H1 (cell line): ENCODE results near the gene BPIFB3. TPM values are rescaled to one million over a fixed set of nuclear protein-coding genes. Genes with fewer than 3 reads are reported as not detected.

Source experiments
- CTCF ChIA-PET: fragments of 300-600 bp; sonication (Branson Sonifier 250); formaldehyde crosslinking; loops from one replicate; lab custom pipeline; 2021; ENCODE audit not compliant: partially characterized antibody; lab: Charles Lee
- POLR2A ChIA-PET: fragments of 300-600 bp; sonication (Branson Sonifier 250); formaldehyde crosslinking; loops from one replicate; lab custom pipeline; 2021; ENCODE audit warnings: inconsistent platforms; ENCODE audit not compliant: partially characterized antibody; lab: Charles Lee
- DNase-seq, 2 experiments: peaks; one replicate each; pipeline versions ENCODE4 v3.0.0 to v3.0.0-alpha.2; 2010 to 2022; ENCODE audit warnings: low spot score in 2 of 2, low read depth in 1 of 2, mixed read lengths in 1 of 2
- FAIRE-seq: peaks from 2 replicates; lab custom pipeline; 2011; peaks lifted over from hg19 to GRCh38; lab: Jason Lieb, UNC
- H2AFZ ChIP-seq: 2 replicates; pipeline ENCODE4 v1.8.1; 2012; ENCODE audit warnings: low read length, inconsistent platforms
- H2AK5ac ChIP-seq: 2 replicates; pipeline ENCODE4 v1.6.1; 2013; ENCODE audit warnings: low read depth, low read length
- H2BK120ac ChIP-seq: replicated peaks from 2 replicates; pipeline ENCODE3; 2013; ENCODE audit warnings: low read depth, low read length, inconsistent platforms
- H2BK12ac ChIP-seq: 2 replicates; pipeline ENCODE4 v1.6.1; 2013; ENCODE audit warnings: low read depth, low read length
- H2BK15ac ChIP-seq: 2 replicates; pipeline ENCODE4 v1.6.1; 2013; ENCODE audit warnings: low read length
- H2BK20ac ChIP-seq: 2 replicates; pipeline ENCODE4 v1.6.1; 2013; ENCODE audit warnings: low read length
- H2BK5ac ChIP-seq: 2 replicates; pipeline ENCODE4 v1.6.1; 2013; ENCODE audit warnings: low read depth, low read length
- H3K14ac ChIP-seq: 2 replicates; pipeline ENCODE4 v1.6.1; 2013; ENCODE audit warnings: inconsistent platforms; ENCODE audit not compliant: insufficient read length
- H3K18ac ChIP-seq: 2 replicates; pipeline ENCODE4 v1.6.1; 2013; ENCODE audit warnings: low read length; ENCODE audit errors: extremely low read depth
- H3K23ac ChIP-seq: 2 replicates; pipeline ENCODE4 v1.6.1; 2013; ENCODE audit warnings: inconsistent platforms; ENCODE audit not compliant: insufficient read length
- H3K23me2 ChIP-seq: 2 replicates; pipeline ENCODE4 v1.6.1; 2013; ENCODE audit warnings: low read depth, low read length
- H3K27ac ChIP-seq: 2 replicates; pipeline ENCODE4 v1.6.1; 2011; ENCODE audit warnings: low read depth, low read length, inconsistent platforms
- H3K27me3 ChIP-seq, 4 experiments: replicated peaks in 1 of 4; 1 replicate in 1 of 4; 2 replicates in 3 of 4; pipeline versions ENCODE4 v1.6.1 to v1.8.1; 2011 to 2013; ENCODE audit warnings: low read length in 3 of 4, mild to moderate bottlenecking in 3 of 4, inconsistent platforms in 2 of 4, mixed read lengths in 2 of 4, moderate library complexity in 1 of 4; ENCODE audit not compliant: control insufficient read depth in 3 of 4, insufficient read depth in 3 of 4; ENCODE audit errors: extremely low read depth in 1 of 4
- H3K36me3 ChIP-seq, 4 experiments: 2 replicates each; pipeline versions ENCODE4 v1.6.1 to v1.8.1; 2011 to 2013; ENCODE audit warnings: mild to moderate bottlenecking in 4 of 4, low read length in 3 of 4, moderate library complexity in 2 of 4, control low read depth in 1 of 4, inconsistent platforms in 1 of 4; ENCODE audit not compliant: insufficient read depth in 4 of 4, control insufficient read depth in 2 of 4
- H3K4ac ChIP-seq: replicated peaks from 2 replicates; pipeline ENCODE3; 2013; ENCODE audit warnings: low read length, low read depth, mixed read lengths, inconsistent platforms; ENCODE audit not compliant: insufficient read length
- H3K4me1 ChIP-seq, 4 experiments: replicated peaks in 1 of 4; 1 replicate in 1 of 4; 2 replicates in 3 of 4; pipeline versions ENCODE4 v1.6.1 to v1.8.1; 2011 to 2013; ENCODE audit warnings: low read length in 3 of 4, inconsistent platforms in 2 of 4, mixed read lengths in 1 of 4; ENCODE audit not compliant: insufficient read depth in 4 of 4, control insufficient read depth in 3 of 4
- H3K4me2 ChIP-seq, 2 experiments: 2 replicates each; pipeline versions ENCODE4 v1.6.1 to v1.8.1; 2011 to 2013; ENCODE audit warnings: low read depth in 2 of 2, low read length in 2 of 2, control low read depth in 1 of 2, inconsistent platforms in 1 of 2, mild to moderate bottlenecking in 1 of 2; ENCODE audit not compliant: insufficient read depth in 1 of 2
- H3K4me3 ChIP-seq, 4 experiments: fragments of 200-600, 300-600 bp in 1 of 4; sonication (generic), shearing (Covaris generic), sonication (Bioruptor Twin) in 1 of 4; 2 replicates each; pipeline versions ENCODE4 v1.5.1 to v1.8.1; 2011 to 2016; ENCODE audit warnings: low read length in 4 of 4, low read depth in 3 of 4, control low read depth in 2 of 4, inconsistent platforms in 2 of 4, mild to moderate bottlenecking in 2 of 4, mixed read lengths in 1 of 4, moderate library complexity in 1 of 4; ENCODE audit not compliant: insufficient read depth in 2 of 4; ENCODE audit errors: extremely low read depth in 1 of 4
- H3K56ac ChIP-seq: replicated peaks from 2 replicates; pipeline ENCODE3; 2013; ENCODE audit warnings: low read depth, mild to moderate bottlenecking, mixed read lengths, low read length, inconsistent platforms; ENCODE audit not compliant: insufficient read length
- H3K79me1 ChIP-seq: 2 replicates; pipeline ENCODE4 v1.6.1; 2013; ENCODE audit warnings: low read depth, low read length, control low read depth
- H3K79me2 ChIP-seq, 2 experiments: 2 replicates each; pipeline versions ENCODE4 v1.6.1 to v1.8.1; 2012 to 2013; ENCODE audit warnings: low read length in 2 of 2, mild to moderate bottlenecking in 2 of 2, inconsistent platforms in 1 of 2; ENCODE audit not compliant: insufficient read depth in 2 of 2, control insufficient read depth in 1 of 2
- H3K9ac ChIP-seq, 4 experiments: replicated peaks in 1 of 4; 1 replicate in 1 of 4; 2 replicates in 3 of 4; pipeline versions ENCODE4 v1.6.1 to v1.8.1; 2011 to 2013; ENCODE audit warnings: low read depth in 3 of 4, low read length in 3 of 4, control low read depth in 2 of 4, mild to moderate bottlenecking in 2 of 4, moderate library complexity in 2 of 4, inconsistent platforms in 1 of 4; ENCODE audit errors: extremely low read depth in 1 of 4
- H3K9me3 ChIP-seq, 2 experiments: 2 replicates each; pipeline versions ENCODE4 v1.6.1 to v1.8.1; 2012 to 2013; ENCODE audit warnings: mild to moderate bottlenecking in 2 of 2, moderate library complexity in 2 of 2, control low read depth in 1 of 2, inconsistent platforms in 1 of 2, low read depth in 1 of 2, low read length in 1 of 2, mixed read lengths in 1 of 2; ENCODE audit not compliant: insufficient read depth in 2 of 2
- H4K20me1 ChIP-seq, 2 experiments: replicated peaks in 1 of 2; 2 replicates each; pipeline versions ENCODE3 to v1.8.1; 2011 to 2013; ENCODE audit warnings: inconsistent platforms in 2 of 2, low read length in 2 of 2, mild to moderate bottlenecking in 1 of 2; ENCODE audit not compliant: insufficient read depth in 2 of 2, control insufficient read depth in 1 of 2
- H4K5ac ChIP-seq: 2 replicates; pipeline ENCODE4 v1.6.1; 2013; ENCODE audit warnings: low read length, low read depth, mixed read lengths, inconsistent platforms; ENCODE audit not compliant: insufficient read length
- H4K8ac ChIP-seq: 2 replicates; pipeline ENCODE4 v1.8.0; 2013; ENCODE audit warnings: mild to moderate bottlenecking, moderate library complexity, low read length, inconsistent platforms; ENCODE audit not compliant: insufficient read depth; ENCODE audit errors: extremely low read depth
- H4K91ac ChIP-seq: replicated peaks from 2 replicates; pipeline ENCODE3; 2013; ENCODE audit warnings: low read length, mixed read lengths, inconsistent platforms; ENCODE audit not compliant: insufficient read length
- CTBP2 ChIP-seq: IDR thresholded peaks from 2 replicates; pipeline ENCODE4 v1.7.0; 2011; ENCODE audit warnings: borderline replicate concordance, mild to moderate bottlenecking, moderate library complexity, mixed read lengths, low read length; ENCODE audit not compliant: insufficient read depth, insufficient read length
- POLR2A ChIP-seq, 2 experiments: IDR thresholded peaks; 1 replicate in 1 of 2; 2 replicates in 1 of 2; pipeline ENCODE4 v1.6.1; 2011; ENCODE audit warnings: low read depth in 2 of 2, low read length in 2 of 2, mild to moderate bottlenecking in 2 of 2; ENCODE audit errors: control extremely low read depth in 1 of 2
- POLR2AphosphoS5 ChIP-seq: IDR thresholded peaks from 2 replicates; pipeline ENCODE4 v1.6.1; 2011; ENCODE audit warnings: low read depth, low read length
- RAD21 ChIP-seq, 2 experiments: IDR thresholded peaks in 1 of 2; conservative IDR thresholded peaks in 1 of 2; 2 replicates each; pipeline ENCODE4 v1.6.1; 2011; ENCODE audit warnings: low read depth in 2 of 2, low read length in 2 of 2, improper control_type of control experiment in 1 of 2, inconsistent platforms in 1 of 2, mild to moderate bottlenecking in 1 of 2, moderate library complexity in 1 of 2
- SAP30 ChIP-seq: fragments of 300-600 bp; sonication (generic); IDR thresholded peaks from 2 replicates; pipeline ENCODE4 v1.7.1; 2012; ENCODE audit warnings: low read length, moderate library complexity, mild to moderate bottlenecking, inconsistent platforms; ENCODE audit not compliant: insufficient read depth, insufficient replicate concordance
- SUZ12 ChIP-seq: fragments of 200-600 bp; sonication (generic); IDR thresholded peaks from 2 replicates; pipeline ENCODE4 v1.6.1; 2012; ENCODE audit warnings: mild to moderate bottlenecking, inconsistent platforms, low read length, moderate library complexity, mixed read lengths
- WGBS, 2 experiments: shearing (Covaris generic) in 1 of 2; methylation state at CpG; one replicate each; pipeline versions ENCODE4 v1.1.6 to v1.1.7; 2013 to 2015; ENCODE audit warnings: low lambda C conversion rate in 2 of 2, mixed read lengths in 2 of 2, inconsistent platforms in 1 of 2, low coverage in 1 of 2, missing lambda C conversion rate in 1 of 2; ENCODE audit not compliant: insufficient replicate concordance in 2 of 2, insufficient coverage in 1 of 2, insufficient read length in 1 of 2; ENCODE audit errors: extremely low coverage in 1 of 2, missing lambda C conversion rate in 1 of 2; 5-methylcytosine and 5-hydroxymethylcytosine counted together
- polyA plus RNA-seq, 7 experiments: library from polyadenylated mRNA; depleted of rRNA in 3 of 7; stranded (reverse) in 5 of 7; unstranded in 2 of 7; fragments of >200 nt in 5 of 7; fragments of 200-250 nt in 2 of 7; gene quantifications; 1 replicate in 5 of 7; 2 replicates in 1 of 7; 4 replicates in 1 of 7; pipeline versions ENCODE4 v1.2.1 to v1.2.3, GENCODE V29; 2011 to 2013; ENCODE audit warnings: missing spikeins in 2 of 7, mixed read lengths in 2 of 7
- total RNA-seq: library from RNA; stranded (reverse); fragmentation: NEBNext Ultra II Directional; extraction: Animal tissue kit (Norgen Biotek cat#: 25700); gene quantifications from 2 replicates; pipeline ENCODE4 v1.2.1, GENCODE V29; 2021
- TF ChIP-seq, protein P1 (sequence below): IDR thresholded peaks from 2 replicates; pipeline ENCODE4 v1.6.1; 2012; ENCODE audit warnings: inconsistent platforms
- TF ChIP-seq, protein P2 (sequence below), 3 experiments: IDR thresholded peaks; 1 replicate in 2 of 3; 2 replicates in 1 of 3; pipeline versions ENCODE4 v1.5.1 to v1.6.1; 2011; ENCODE audit warnings: low read length in 3 of 3, mild to moderate bottlenecking in 3 of 3, inconsistent platforms in 2 of 3, low read depth in 1 of 3, moderate library complexity in 1 of 3; ENCODE audit not compliant: insufficient read depth in 1 of 3; ENCODE audit errors: control extremely low read depth in 1 of 3
- TF ChIP-seq, protein P3 (sequence below): IDR thresholded peaks from 2 replicates; pipeline ENCODE4 v1.6.1; 2012; ENCODE audit warnings: inconsistent platforms

Gene BPIFB3
- total and polyA plus RNA-seq, 2 of the 8 experiments (the other 6 are each of a cell fraction or from before 2014, with no cell fraction given) = not detected

DNA sequence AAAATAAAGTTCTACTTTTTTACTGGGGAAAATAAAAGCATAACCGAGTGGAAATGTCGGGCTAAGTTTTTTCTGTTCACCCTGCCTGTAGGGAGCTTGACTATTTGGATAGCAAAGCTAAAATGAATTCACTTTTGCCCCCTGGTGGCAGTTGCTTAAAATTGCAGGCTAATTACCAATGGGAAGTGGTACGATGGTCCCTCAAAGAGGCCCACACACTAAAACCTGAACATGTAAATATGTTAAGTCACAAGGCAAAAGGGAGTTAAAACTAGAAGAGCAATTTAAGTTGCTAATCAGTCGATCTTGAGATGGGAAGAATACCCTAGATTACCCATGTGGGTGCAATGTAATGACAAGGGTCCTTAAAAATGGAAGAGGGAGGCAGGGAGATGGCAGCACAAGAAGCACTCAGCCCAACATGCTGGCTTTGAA lies 48.6 kb upstream of the BPIFB3 start:
- no peak overlapping the region for H3K27ac ChIP-seq
- no peaks in the 10 kb centered on the region for H3K79me2 ChIP-seq
- DNase-seq (no peak), FAIRE-seq (peak; percentile 78)
- no peak overlapping the region for H2AK5ac ChIP-seq
- no peak overlapping the region for H3K23ac ChIP-seq
- no peak overlapping the region for H3K4me3 ChIP-seq
- no peak overlapping the region for H3K18ac ChIP-seq
- 68% methylated on average over 4 of the region's 4 CpGs; no CpG with 5 or more reads in 1 of the 2 experiments for WGBS, 2 experiments
- no peaks in the 10 kb centered on the region for H3K23me2 ChIP-seq
- H4K91ac ChIP-seq = no peak overlapping the region
- no peak overlapping the region for H4K8ac ChIP-seq
- ChIA-PET CTCF (interaction anchor here (0.7 to 9.1 kb wide), 33 partner anchors 11 to 371 kb away, joined by 3 to 86 read pairs (median 5); no protein-coding TSS in a partner anchor), POLR2A (interaction anchor here (0.7 kb wide), 1 partner anchor 21 kb away, joined by 3 read pairs; no protein-coding TSS in a partner anchor)
- no peak overlapping the region for H3K4me2 ChIP-seq
- H2AFZ ChIP-seq = no peak overlapping the region
- H2BK20ac ChIP-seq = no peak overlapping the region
- no peaks in the 10 kb centered on the region for H3K27me3 ChIP-seq
- H3K79me1 ChIP-seq = no peaks in the 10 kb centered on the region
- no peak overlapping the region for H2BK5ac ChIP-seq
- H3K14ac ChIP-seq = no peak overlapping the region
- no peak overlapping the region for H3K4ac ChIP-seq
- H4K20me1 ChIP-seq = no peaks in the 10 kb centered on the region
- no peak overlapping the region for H3K56ac ChIP-seq
- no peaks in the 10 kb centered on the region for H3K36me3 ChIP-seq
- H3K9ac ChIP-seq = no peak overlapping the region
- no peak overlapping the region for H4K5ac ChIP-seq
- H2BK12ac ChIP-seq = no peak overlapping the region
- H3K9me3 ChIP-seq = 0 out of 4 replicates have a peak, but pooled peaks cover 0 to 2% of the 10 kb centered on the region in 2 experiments
- no peaks in the 10 kb centered on the region; a peak in 2 of 7 replicates for H3K4me1 ChIP-seq
- no peak overlapping the region for H2BK120ac ChIP-seq
- H2BK15ac ChIP-seq = no peak overlapping the region
- no peak for TF ChIP-seq SAP30
- TF ChIP-seq RAD21 (IDR thresholded peaks at IDR 0.05 in 1 of 2, conservative IDR thresholded peaks at IDR 0.05 in 1 of 2; ENCODE audit: low read depth in 2 of 2, low read length in 2 of 2) = peak; percentile 60 to 64
- TF ChIP-seq SUZ12 = no peak
- TF ChIP-seq, protein P1, sequence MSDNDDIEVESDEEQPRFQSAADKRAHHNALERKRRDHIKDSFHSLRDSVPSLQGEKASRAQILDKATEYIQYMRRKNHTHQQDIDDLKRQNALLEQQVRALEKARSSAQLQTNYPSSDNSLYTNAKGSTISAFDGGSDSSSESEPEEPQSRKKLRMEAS = no peak
- TF ChIP-seq CTBP2 = no peak
- no peak for TF ChIP-seq POLR2AphosphoS5
- TF ChIP-seq, protein P2, sequence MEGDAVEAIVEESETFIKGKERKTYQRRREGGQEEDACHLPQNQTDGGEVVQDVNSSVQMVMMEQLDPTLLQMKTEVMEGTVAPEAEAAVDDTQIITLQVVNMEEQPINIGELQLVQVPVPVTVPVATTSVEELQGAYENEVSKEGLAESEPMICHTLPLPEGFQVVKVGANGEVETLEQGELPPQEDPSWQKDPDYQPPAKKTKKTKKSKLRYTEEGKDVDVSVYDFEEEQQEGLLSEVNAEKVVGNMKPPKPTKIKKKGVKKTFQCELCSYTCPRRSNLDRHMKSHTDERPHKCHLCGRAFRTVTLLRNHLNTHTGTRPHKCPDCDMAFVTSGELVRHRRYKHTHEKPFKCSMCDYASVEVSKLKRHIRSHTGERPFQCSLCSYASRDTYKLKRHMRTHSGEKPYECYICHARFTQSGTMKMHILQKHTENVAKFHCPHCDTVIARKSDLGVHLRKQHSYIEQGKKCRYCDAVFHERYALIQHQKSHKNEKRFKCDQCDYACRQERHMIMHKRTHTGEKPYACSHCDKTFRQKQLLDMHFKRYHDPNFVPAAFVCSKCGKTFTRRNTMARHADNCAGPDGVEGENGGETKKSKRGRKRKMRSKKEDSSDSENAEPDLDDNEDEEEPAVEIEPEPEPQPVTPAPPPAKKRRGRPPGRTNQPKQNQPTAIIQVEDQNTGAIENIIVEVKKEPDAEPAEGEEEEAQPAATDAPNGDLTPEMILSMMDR (IDR thresholded peaks at IDR 0.05; ENCODE audit: control extremely low read depth in 1 of 3, insufficient read depth in 1 of 3, low read depth in 1 of 3, low read length in 3 of 3) = peak in 2 of 3 experiments; percentile 63 to 71; a peak in 3 of 4 replicates
- no peak for TF ChIP-seq POLR2A (IDR thresholded peaks at IDR 0.05; ENCODE audit: control extremely low read depth in 1 of 2, low read depth in 2 of 2, low read length in 2 of 2)
- TF ChIP-seq, protein P3, sequence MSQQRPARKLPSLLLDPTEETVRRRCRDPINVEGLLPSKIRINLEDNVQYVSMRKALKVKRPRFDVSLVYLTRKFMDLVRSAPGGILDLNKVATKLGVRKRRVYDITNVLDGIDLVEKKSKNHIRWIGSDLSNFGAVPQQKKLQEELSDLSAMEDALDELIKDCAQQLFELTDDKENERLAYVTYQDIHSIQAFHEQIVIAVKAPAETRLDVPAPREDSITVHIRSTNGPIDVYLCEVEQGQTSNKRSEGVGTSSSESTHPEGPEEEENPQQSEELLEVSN = no peak
